Suprapubic skin (tissue), 4 donors: ENCODE data around the gene MINDY4. TPM values are rescaled to one million over a fixed set of nuclear protein-coding genes. Genes with fewer than 3 reads are reported as not detected.
A peak's percentile ranks its signal among the peaks of the same experiment; 100 is the strongest.

Source experiments
- DNase-seq, 2 donors: peaks; one replicate each; pipeline ENCODE4 v3.0.0-alpha.2; 2019; ENCODE audit warnings: low spot score in 2 of 2
- H3K27ac ChIP-seq: fragments of 200-600 bp; sonication (generic); one replicate; pipeline ENCODE4 v1.5.1; 2019
- H3K27me3 ChIP-seq: fragments of 200-600 bp; sonication (generic); one replicate; pipeline ENCODE4 v1.5.1; 2019
- H3K36me3 ChIP-seq: fragments of 200-600 bp; sonication (generic); one replicate; pipeline ENCODE4 v1.5.1; 2019
- H3K4me1 ChIP-seq: fragments of 200-600 bp; sonication (generic); one replicate; pipeline ENCODE4 v1.5.1; 2019
- H3K4me3 ChIP-seq: fragments of 200-600 bp; sonication (generic); one replicate; pipeline ENCODE4 v1.5.1; 2019; ENCODE audit warnings: mild to moderate bottlenecking
- H3K9me3 ChIP-seq: fragments of 200-600 bp; sonication (generic); one replicate; pipeline ENCODE4 v1.5.1; 2019
- CTCF ChIP-seq, 2 donors: fragments of 200-600 bp in 1 of 2; fragments of 450-650 bp in 1 of 2; sonication (generic) in 1 of 2; IDR thresholded peaks; one replicate each; pipeline ENCODE4 v1.5.1; 2016 to 2019; ENCODE audit warnings: antibody characterized with exemption in 2 of 2, mild to moderate bottlenecking in 1 of 2, moderate library complexity in 1 of 2
- EP300 ChIP-seq: sonication (generic); formaldehyde crosslinking; IDR thresholded peaks from one replicate; pipeline ENCODE4 v1.6.1; 2017; ENCODE audit warnings: antibody characterized with exemption
- POLR2A ChIP-seq, 2 donors: fragments of 450-650 bp; IDR thresholded peaks; one replicate each; pipeline ENCODE4 v1.6.1; 2017; ENCODE audit warnings: antibody characterized with exemption in 2 of 2, mild to moderate bottlenecking in 2 of 2, moderate library complexity in 2 of 2
- POLR2AphosphoS5 ChIP-seq, 3 donors: sonication (generic); formaldehyde crosslinking; IDR thresholded peaks; one replicate each; pipeline ENCODE4 v1.6.1; 2017; ENCODE audit warnings: antibody characterized with exemption in 3 of 3
- WGBS: methylation state at CpG from one replicate; pipeline ENCODE4 v1.1.5; 2018; 5-methylcytosine and 5-hydroxymethylcytosine counted together
- total RNA-seq, 4 donors: library from RNA; depleted of rRNA; stranded (reverse); fragments of >200 nt; gene quantifications; one replicate each; pipeline ENCODE4 v1.1.0, GENCODE V29; 2016

Gene MINDY4
- total RNA-seq, 4 donors from 2014 or later = 4.6 to 10.5 (median 6.1) TPM

- 77% methylated on average over 8 of the region's 8 CpGs for WGBS
- Histone ChIP-seq H3K36me3 (no peaks in the 10 kb centered on the region), H3K27me3 (no peaks in the 10 kb centered on the region), H3K4me3 (no peak overlapping the region), H3K4me1 (peaks cover 17% of the 10 kb centered on the region), H3K9me3 (no peaks in the 10 kb centered on the region), H3K27ac (no peak overlapping the region)
- TF ChIP-seq POLR2AphosphoS5 (IDR thresholded peaks at IDR 0.05) (no peak), EP300 (no peak), POLR2A (IDR thresholded peaks at IDR 0.05) (no peak), CTCF (IDR thresholded peaks at IDR 0.05) (no peak)
- no peak for DNase-seq
Observed at GRCh38 chr7:30743371-30744074, 27.7 kb upstream of the MINDY4 start.

GRCh38 chr7:30744075-30744417 lies 27.2 kb upstream of the MINDY4 start:
- Histone ChIP-seq H3K4me3 (no peak overlapping the region), H3K4me1 (peaks cover 17% of the 10 kb centered on the region), H3K27me3 (no peaks in the 10 kb centered on the region), H3K27ac (no peak overlapping the region), H3K36me3 (no peaks in the 10 kb centered on the region), H3K9me3 (no peaks in the 10 kb centered on the region)
- TF ChIP-seq EP300 (no peak), CTCF (IDR thresholded peaks at IDR 0.05) (no peak), POLR2A (IDR thresholded peaks at IDR 0.05) (no peak), POLR2AphosphoS5 (IDR thresholded peaks at IDR 0.05) (no peak)
- DNase-seq = no peak
- 92% methylated on average over 12 of the region's 12 CpGs for WGBS

GRCh38 chr7:30745261-30745941 lies 25.8 kb upstream of the MINDY4 start:
- no peak overlapping the region for H3K4me3 ChIP-seq
- H3K9me3 ChIP-seq = no peaks in the 10 kb centered on the region
- H3K36me3 ChIP-seq = no peaks in the 10 kb centered on the region
- H3K27ac ChIP-seq = no peak overlapping the region
- no peak for DNase-seq
- TF ChIP-seq CTCF (IDR thresholded peaks at IDR 0.05) (no peak), EP300 (no peak), POLR2AphosphoS5 (IDR thresholded peaks at IDR 0.05) (no peak), POLR2A (IDR thresholded peaks at IDR 0.05) (no peak)
- WGBS = 81% methylated on average over 6 of the region's 6 CpGs
- no peaks in the 10 kb centered on the region for H3K27me3 ChIP-seq
- H3K4me1 ChIP-seq = peaks cover 14% of the 10 kb centered on the region

- H3K4me3 ChIP-seq = no peak overlapping the region
- no peaks in the 10 kb centered on the region for H3K27me3 ChIP-seq
- H3K9me3 ChIP-seq = no peaks in the 10 kb centered on the region
- no peaks in the 10 kb centered on the region for H3K36me3 ChIP-seq
- TF ChIP-seq EP300 (no peak), POLR2A (IDR thresholded peaks at IDR 0.05) (no peak), POLR2AphosphoS5 (IDR thresholded peaks at IDR 0.05) (no peak), CTCF (IDR thresholded peaks at IDR 0.05) (no peak)
- H3K4me1 ChIP-seq = peaks cover 26% of the 10 kb centered on the region
- DNase-seq = no peak
- 85% methylated on average over 2 of the region's 2 CpGs for WGBS
- peak overlapping the region; percentile 47 for H3K27ac ChIP-seq
Observed at GRCh38 chr7:30750010-30750409, 21.2 kb upstream of the MINDY4 start.
